ENCODE results near the gene CNTN4.

GRCh38 chr3:2686816-2687502 is 588.3 kb downstream of the CNTN4 start:
- TF ChIP-seq EP300 (IDR thresholded peaks at IDR 0.05; ENCODE audit: borderline replicate concordance in 1 of 2, low read depth in 2 of 2, low read length in 2 of 2) (no peak), TAF1 (IDR thresholded peaks at IDR 0.05; ENCODE audit: low read depth, low read length) (no peak), CHD2 (IDR thresholded peaks at IDR 0.05; ENCODE audit: low read length) (no peak)
